ENCODE results near the gene ADAMTS2.

ADAMTS2 gene

DNA sequence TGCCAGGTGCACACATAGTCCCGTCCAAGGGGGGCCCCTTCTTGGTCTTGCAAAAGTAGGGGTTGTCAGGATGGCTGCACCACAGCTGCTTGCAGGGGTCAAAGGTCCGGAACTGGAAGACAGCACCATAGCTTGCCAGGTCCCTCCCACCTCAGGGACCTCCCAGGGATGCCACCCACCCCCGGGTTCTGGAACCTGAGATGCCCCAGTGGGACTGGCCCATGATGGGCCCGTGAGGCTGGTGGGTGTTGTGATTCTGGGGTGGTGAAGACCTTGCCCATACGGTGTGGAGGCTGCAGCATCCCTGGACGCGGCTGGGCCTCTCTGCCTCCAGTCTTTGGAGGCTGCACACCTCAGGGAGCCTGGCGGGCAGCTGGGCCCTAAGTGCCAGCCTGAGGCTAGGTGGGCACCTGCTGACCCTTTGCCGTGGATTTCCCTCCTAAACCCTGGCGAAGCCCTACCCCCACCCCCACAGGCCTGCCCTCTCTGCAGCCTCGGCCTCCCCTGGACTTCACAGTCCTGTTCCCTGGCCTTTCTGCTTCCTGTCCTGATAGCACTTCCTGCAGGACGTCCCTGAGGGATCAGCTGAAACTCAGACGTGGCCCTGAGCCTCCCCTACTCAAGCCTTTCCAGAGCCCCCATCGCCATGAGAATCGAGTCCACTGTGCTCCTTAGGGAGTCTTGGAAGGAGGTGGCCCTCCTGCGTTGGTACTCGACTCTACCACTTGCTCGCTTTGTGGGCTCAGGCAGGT, 192.9 kb downstream of the ADAMTS2 start:
- Histone ChIP-seq H3K4me3 (ENCODE audit: low read depth in 1 of 2, low read length in 2 of 2) (no peak overlapping the region), H3K27ac (ENCODE audit: low read length) (no peak overlapping the region), H3K36me3 (ENCODE audit: control insufficient read depth in 1 of 2, insufficient read depth in 2 of 2, low read length in 2 of 2) (no peaks in the 10 kb centered on the region), H3K9me3 (ENCODE audit: control insufficient read depth in 1 of 2, low read length in 2 of 2) (no peaks in the 10 kb centered on the region), H3K4me1 (ENCODE audit: control insufficient read depth in 1 of 2, insufficient read depth in 2 of 2, low read length in 2 of 2) (no peaks in the 10 kb centered on the region), H3K27me3 (ENCODE audit: low read depth, low read length) (no peaks in the 10 kb centered on the region)

DNA sequence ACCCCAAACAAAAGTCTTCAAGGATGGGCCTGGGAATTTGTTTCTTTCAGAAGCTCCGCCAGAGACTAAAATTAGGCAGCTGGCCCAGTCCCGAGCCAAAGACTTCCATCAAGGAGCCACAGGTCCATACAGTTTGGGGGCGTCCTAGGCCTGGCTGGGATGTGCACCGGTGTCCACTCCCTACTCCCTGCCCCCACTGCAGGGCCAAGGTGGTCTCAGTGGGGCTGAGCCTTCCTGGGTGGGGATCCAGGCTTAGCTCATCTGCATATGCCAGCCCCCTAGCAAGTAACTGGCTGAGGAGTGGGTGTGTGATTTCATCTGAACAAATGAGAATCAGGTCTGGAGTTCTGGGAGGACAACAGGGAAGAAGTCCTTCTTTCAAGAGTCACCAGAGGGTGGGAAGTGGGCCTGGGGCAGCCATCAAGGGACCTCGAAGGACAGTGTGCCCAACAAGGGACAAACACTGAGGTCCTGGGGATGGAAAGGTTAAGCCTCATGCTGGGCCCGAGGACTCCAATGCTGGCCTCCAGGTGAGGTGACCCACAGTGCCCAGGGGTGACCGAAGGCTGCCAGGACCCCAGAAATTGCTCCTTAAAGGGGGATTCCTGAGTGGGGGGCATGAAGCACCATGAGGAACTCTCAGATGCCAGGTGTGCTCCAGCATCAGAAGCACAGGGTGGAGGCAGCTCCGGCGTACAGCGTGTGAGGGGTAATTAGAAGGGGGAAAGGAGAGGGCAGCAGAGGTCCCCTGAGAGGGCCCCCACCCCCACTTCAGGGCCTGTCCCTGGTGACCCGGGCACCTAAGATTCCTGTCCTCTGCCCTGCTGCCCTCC, 193.8 kb downstream of the ADAMTS2 start:
- no peaks in the 10 kb centered on the region for H3K36me3 ChIP-seq (ENCODE audit: control insufficient read depth in 1 of 2, insufficient read depth in 2 of 2, low read length in 2 of 2)
- no peak overlapping the region for H3K4me3 ChIP-seq (ENCODE audit: low read depth in 1 of 2, low read length in 2 of 2)
- no peaks in the 10 kb centered on the region for H3K27me3 ChIP-seq (ENCODE audit: low read depth, low read length)
- H3K9me3 ChIP-seq (ENCODE audit: control insufficient read depth in 1 of 2, low read length in 2 of 2): no peaks in the 10 kb centered on the region
- no peak overlapping the region for H3K27ac ChIP-seq (ENCODE audit: low read length)
- H3K4me1 ChIP-seq (ENCODE audit: control insufficient read depth in 1 of 2, insufficient read depth in 2 of 2, low read length in 2 of 2): no peaks in the 10 kb centered on the region

DNA sequence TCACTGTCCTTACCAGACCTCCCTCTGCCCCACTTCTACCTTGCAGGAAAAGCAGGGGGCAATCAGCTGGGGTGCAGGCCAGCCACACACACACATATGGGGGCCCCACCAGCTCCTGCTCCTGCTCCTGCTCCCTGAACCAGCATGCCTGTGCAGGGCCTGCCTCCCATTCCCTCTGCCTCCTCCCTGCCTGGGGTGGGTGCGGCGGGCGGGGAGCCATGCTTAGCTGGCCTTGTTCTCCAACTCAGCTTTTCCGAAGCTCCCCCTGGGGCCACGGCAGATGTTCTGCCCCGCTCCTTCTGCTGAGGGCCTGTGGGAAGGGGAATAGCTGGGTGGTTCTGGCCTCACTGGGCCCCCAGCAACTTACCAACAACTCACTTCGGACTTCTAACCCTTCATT, 195.2 kb downstream of the ADAMTS2 start:
- H3K4me1 ChIP-seq (ENCODE audit: control insufficient read depth in 1 of 2, insufficient read depth in 2 of 2, low read length in 2 of 2): no peaks in the 10 kb centered on the region
- H3K36me3 ChIP-seq (ENCODE audit: control insufficient read depth in 1 of 2, insufficient read depth in 2 of 2, low read length in 2 of 2): no peaks in the 10 kb centered on the region
- H3K9me3 ChIP-seq (ENCODE audit: control insufficient read depth in 1 of 2, low read length in 2 of 2): no peaks in the 10 kb centered on the region
- H3K27me3 ChIP-seq (ENCODE audit: low read depth, low read length): no peaks in the 10 kb centered on the region
- no peak overlapping the region for H3K4me3 ChIP-seq (ENCODE audit: low read depth in 1 of 2, low read length in 2 of 2)
- no peak overlapping the region for H3K27ac ChIP-seq (ENCODE audit: low read length)

DNA sequence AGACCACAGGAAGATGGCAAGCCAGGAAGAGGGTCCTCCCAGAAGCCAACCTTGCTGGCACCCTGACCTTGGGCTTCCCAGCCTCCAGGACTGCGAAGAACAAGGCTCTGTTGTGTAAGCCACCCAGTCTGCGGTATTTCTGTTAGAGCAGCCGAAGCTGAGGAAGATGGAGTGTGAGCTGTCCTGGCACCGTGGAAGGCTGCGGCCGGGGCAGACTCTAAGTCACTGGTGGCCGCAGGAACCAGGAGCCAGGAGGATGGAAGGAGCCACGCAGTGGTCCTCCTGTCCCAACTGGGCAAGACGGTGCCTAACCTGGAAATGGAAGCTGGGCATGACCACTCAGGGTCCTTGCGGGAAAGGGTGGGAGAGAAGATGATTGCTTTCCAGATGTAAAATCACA, 196.0 kb downstream of the ADAMTS2 start:
- Histone ChIP-seq H3K4me3 (ENCODE audit: low read depth in 1 of 2, low read length in 2 of 2) (no peak overlapping the region), H3K27ac (ENCODE audit: low read length) (no peak overlapping the region), H3K9me3 (ENCODE audit: control insufficient read depth in 1 of 2, low read length in 2 of 2) (no peaks in the 10 kb centered on the region), H3K36me3 (ENCODE audit: control insufficient read depth in 1 of 2, insufficient read depth in 2 of 2, low read length in 2 of 2) (no peaks in the 10 kb centered on the region), H3K27me3 (ENCODE audit: low read depth, low read length) (no peaks in the 10 kb centered on the region), H3K4me1 (ENCODE audit: control insufficient read depth in 1 of 2, insufficient read depth in 2 of 2, low read length in 2 of 2) (no peaks in the 10 kb centered on the region)

DNA sequence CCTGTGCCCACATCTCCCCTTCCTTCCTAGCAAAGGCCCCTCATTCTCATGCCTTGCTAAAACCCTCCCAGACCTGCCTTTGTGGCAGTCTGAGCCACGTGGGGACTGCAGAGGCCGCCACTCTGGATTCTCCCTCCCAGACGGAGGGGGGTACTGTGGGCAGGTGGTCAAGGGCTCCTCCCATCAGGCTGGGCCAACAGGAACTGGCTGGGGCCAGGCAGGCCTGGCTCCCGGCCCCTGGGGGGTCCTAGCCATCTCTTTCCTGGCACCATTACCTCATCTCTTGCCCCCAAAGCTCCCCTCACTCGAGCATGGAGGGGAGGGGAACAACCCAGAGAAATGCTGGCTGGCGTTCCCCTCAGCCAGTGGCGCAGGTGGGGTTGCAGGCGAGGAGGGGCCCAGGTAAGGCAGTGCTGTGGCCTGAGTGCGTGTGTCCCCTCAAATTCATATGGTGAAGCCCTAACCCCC, 196.5 kb downstream of the ADAMTS2 start:
- Histone ChIP-seq H3K36me3 (ENCODE audit: control insufficient read depth in 1 of 2, insufficient read depth in 2 of 2, low read length in 2 of 2) (no peaks in the 10 kb centered on the region), H3K4me3 (ENCODE audit: low read depth in 1 of 2, low read length in 2 of 2) (no peak overlapping the region), H3K27ac (ENCODE audit: low read length) (no peak overlapping the region), H3K27me3 (ENCODE audit: low read depth, low read length) (no peaks in the 10 kb centered on the region), H3K9me3 (ENCODE audit: control insufficient read depth in 1 of 2, low read length in 2 of 2) (no peaks in the 10 kb centered on the region), H3K4me1 (ENCODE audit: control insufficient read depth in 1 of 2, insufficient read depth in 2 of 2, low read length in 2 of 2) (no peaks in the 10 kb centered on the region)

DNA sequence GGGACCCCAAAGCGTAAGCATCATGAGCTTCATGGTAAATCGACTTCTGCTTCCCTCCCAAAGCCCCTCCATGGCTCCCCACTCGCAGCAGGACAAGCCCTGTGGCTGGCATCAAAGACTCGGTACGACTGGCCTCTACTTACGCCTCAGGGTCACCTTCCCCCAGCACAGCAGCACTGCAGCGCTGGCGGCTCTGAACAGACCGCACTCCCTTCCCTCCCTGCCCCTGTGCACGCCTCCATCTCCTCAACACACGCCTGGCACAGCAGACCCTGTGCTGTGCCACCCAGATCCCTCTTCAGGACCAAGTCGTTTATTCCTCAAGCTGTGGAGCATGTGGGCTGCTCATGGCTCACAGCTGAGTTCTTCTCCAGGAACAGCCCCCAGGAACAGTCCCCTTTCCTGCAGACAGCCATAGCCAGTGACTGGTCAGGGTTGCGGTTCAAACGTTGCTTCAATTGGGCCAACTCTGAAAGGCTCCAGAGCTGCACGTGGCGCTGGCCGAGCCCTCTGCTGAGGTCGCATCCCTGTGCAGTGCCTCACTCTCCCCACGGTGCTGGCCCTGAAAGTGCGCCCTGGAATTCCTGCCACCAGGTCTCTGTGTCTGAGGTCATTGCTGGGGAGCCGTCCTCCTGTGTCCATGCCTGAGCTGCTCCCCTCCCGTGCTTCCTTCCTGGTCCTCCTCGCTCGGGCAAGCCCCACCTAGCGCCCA, 197.1 kb downstream of the ADAMTS2 start:
- Histone ChIP-seq H3K36me3 (ENCODE audit: control insufficient read depth in 1 of 2, insufficient read depth in 2 of 2, low read length in 2 of 2) (no peaks in the 10 kb centered on the region), H3K27ac (ENCODE audit: low read length) (no peak overlapping the region), H3K9me3 (ENCODE audit: control insufficient read depth in 1 of 2, low read length in 2 of 2) (no peaks in the 10 kb centered on the region), H3K4me3 (ENCODE audit: low read depth in 1 of 2, low read length in 2 of 2) (no peak overlapping the region), H3K27me3 (ENCODE audit: low read depth, low read length) (no peaks in the 10 kb centered on the region), H3K4me1 (ENCODE audit: control insufficient read depth in 1 of 2, insufficient read depth in 2 of 2, low read length in 2 of 2) (no peaks in the 10 kb centered on the region)

DNA sequence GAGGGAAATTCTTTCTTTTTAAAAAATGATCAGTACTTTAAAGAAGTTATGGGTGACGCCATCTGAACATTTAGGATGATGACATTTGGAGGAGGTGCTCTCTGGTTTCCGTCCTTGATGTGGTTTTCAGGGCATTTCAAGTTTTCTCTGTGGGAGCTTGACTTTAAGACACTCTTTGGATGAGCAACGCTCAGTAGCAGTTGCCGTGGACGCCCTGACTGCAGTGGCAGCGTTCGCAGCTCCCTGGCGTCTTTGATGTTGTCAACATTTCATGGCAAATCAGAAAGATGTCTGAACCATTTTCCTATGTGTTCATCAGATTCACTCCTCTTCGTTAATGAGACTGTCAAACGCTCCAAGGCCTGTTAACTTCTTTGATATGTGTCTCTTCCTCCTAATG, 199.0 kb downstream of the ADAMTS2 start:
- Histone ChIP-seq H3K27ac (ENCODE audit: low read length) (no peak overlapping the region), H3K4me1 (ENCODE audit: control insufficient read depth in 1 of 2, insufficient read depth in 2 of 2, low read length in 2 of 2) (no peaks in the 10 kb centered on the region), H3K27me3 (ENCODE audit: low read depth, low read length) (no peaks in the 10 kb centered on the region), H3K4me3 (ENCODE audit: low read depth in 1 of 2, low read length in 2 of 2) (no peak overlapping the region), H3K36me3 (ENCODE audit: control insufficient read depth in 1 of 2, insufficient read depth in 2 of 2, low read length in 2 of 2) (no peaks in the 10 kb centered on the region), H3K9me3 (ENCODE audit: control insufficient read depth in 1 of 2, low read length in 2 of 2) (no peaks in the 10 kb centered on the region)

DNA sequence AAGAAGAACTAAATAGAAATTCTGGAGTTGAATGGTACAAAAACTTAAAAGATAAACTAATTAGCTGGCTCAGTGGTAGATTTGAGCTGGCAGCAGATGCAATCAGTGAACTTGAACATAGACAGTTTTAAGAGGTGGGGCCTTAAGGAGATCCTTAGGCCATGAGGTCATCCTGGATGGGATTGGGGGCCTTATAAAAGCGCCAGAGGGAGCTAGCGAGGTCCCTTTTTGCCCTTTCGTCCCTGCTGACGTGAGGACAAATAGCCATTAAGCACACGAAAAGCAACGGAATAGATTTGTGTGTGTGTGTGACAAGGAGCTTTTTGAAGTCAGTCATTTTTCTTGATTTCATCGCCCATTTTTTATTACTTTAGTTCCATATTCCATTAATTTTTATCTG, 201.8 kb downstream of the ADAMTS2 start:
- H3K4me3 ChIP-seq (ENCODE audit: low read depth in 1 of 2, low read length in 2 of 2): no peak overlapping the region
- H3K36me3 ChIP-seq (ENCODE audit: control insufficient read depth in 1 of 2, insufficient read depth in 2 of 2, low read length in 2 of 2): no peaks in the 10 kb centered on the region
- H3K27ac ChIP-seq (ENCODE audit: low read length): no peak overlapping the region
- no peaks in the 10 kb centered on the region for H3K4me1 ChIP-seq (ENCODE audit: control insufficient read depth in 1 of 2, insufficient read depth in 2 of 2, low read length in 2 of 2)
- no peaks in the 10 kb centered on the region for H3K27me3 ChIP-seq (ENCODE audit: low read depth, low read length)
- no peaks in the 10 kb centered on the region for H3K9me3 ChIP-seq (ENCODE audit: control insufficient read depth in 1 of 2, low read length in 2 of 2)

DNA sequence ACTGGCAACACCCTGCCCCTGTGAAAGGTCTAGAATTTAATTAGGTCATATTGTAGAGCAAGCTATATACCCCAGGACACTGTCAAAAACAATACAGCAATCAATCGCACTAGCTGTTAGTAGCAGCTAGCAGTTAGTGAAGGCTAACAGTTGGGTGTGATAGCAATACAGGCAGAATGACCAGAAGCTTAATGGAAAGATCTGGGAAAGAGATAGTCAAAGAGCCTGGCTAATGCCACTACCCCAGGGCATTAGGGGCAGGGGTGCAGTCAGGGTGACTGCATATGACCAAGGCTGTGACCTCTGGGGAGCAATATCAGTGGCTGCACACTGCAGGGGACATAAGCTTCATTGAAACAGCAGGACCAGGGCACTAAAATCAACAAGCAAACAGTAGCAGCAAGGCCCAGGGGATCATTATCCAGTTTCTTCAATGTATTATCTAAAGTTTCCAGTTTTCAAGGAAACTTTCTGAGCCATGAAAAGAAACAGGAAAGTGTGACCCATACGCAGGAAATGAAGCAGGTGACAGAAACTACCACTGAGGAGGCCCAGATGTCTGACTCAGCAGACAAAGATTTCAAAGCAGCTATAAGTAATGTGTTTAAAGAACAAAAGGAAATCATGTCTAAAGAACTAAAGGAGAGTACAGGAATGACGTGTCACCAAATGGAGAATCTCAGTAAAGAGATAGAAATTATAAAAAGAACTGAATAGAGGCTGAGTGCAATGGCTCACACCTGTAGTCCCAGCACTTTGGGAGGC, 202.6 kb downstream of the ADAMTS2 start:
- H3K27ac ChIP-seq (ENCODE audit: low read length): no peak overlapping the region
- H3K4me3 ChIP-seq (ENCODE audit: low read depth in 1 of 2, low read length in 2 of 2): no peak overlapping the region
- H3K9me3 ChIP-seq (ENCODE audit: control insufficient read depth in 1 of 2, low read length in 2 of 2): no peaks in the 10 kb centered on the region
- H3K27me3 ChIP-seq (ENCODE audit: low read depth, low read length): no peaks in the 10 kb centered on the region
- no peaks in the 10 kb centered on the region for H3K4me1 ChIP-seq (ENCODE audit: control insufficient read depth in 1 of 2, insufficient read depth in 2 of 2, low read length in 2 of 2)
- H3K36me3 ChIP-seq (ENCODE audit: control insufficient read depth in 1 of 2, insufficient read depth in 2 of 2, low read length in 2 of 2): no peaks in the 10 kb centered on the region

DNA sequence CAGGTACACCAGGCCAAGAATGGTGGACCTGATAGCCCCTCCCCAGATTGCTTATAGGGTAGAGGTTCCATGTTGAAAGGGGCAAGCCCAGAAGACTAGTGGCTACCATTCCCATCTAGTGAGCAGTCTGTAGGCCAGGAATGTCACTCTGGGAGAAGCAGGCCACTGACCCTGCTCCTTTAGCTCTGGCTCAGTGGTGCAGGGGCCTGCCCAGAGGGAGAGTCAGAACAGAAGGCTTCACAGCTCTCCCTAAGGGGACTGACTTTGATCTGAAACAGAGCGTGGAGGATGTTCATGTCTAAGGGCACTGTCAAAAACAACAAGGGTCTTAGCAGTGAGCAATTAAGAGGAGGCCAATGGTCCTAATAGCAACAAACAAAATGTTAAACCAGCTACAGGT, 203.4 kb downstream of the ADAMTS2 start:
- H3K36me3 ChIP-seq (ENCODE audit: control insufficient read depth in 1 of 2, insufficient read depth in 2 of 2, low read length in 2 of 2): no peaks in the 10 kb centered on the region
- H3K27me3 ChIP-seq (ENCODE audit: low read depth, low read length): no peaks in the 10 kb centered on the region
- H3K27ac ChIP-seq (ENCODE audit: low read length): no peak overlapping the region
- H3K4me3 ChIP-seq (ENCODE audit: low read depth in 1 of 2, low read length in 2 of 2): no peak overlapping the region
- H3K9me3 ChIP-seq (ENCODE audit: control insufficient read depth in 1 of 2, low read length in 2 of 2): no peaks in the 10 kb centered on the region
- H3K4me1 ChIP-seq (ENCODE audit: control insufficient read depth in 1 of 2, insufficient read depth in 2 of 2, low read length in 2 of 2): no peaks in the 10 kb centered on the region

DNA sequence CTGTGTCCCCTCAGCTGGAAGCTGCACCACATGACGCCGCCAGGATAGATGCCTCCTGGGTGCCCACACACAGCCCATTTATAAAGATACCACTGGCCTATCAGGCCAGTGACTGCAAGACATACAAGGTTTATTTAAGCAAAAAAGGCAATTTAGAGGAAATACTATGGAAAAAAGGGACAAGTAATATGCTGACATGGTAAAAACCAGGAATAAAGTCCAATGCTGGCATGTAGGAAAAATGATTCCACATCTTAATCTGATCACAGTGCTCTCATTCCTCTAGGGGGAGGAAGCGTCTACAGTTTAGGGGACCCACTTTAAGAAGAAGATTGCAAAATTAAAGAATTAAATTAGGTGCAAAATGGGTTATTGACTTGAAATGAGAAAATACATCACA, 205.0 kb downstream of the ADAMTS2 start:
- Histone ChIP-seq H3K27ac (ENCODE audit: low read length) (no peak overlapping the region), H3K4me1 (ENCODE audit: control insufficient read depth in 1 of 2, insufficient read depth in 2 of 2, low read length in 2 of 2) (no peaks in the 10 kb centered on the region), H3K9me3 (ENCODE audit: control insufficient read depth in 1 of 2, low read length in 2 of 2) (no peaks in the 10 kb centered on the region), H3K36me3 (ENCODE audit: control insufficient read depth in 1 of 2, insufficient read depth in 2 of 2, low read length in 2 of 2) (no peaks in the 10 kb centered on the region), H3K4me3 (ENCODE audit: low read depth in 1 of 2, low read length in 2 of 2) (no peak overlapping the region), H3K27me3 (ENCODE audit: low read depth, low read length) (no peaks in the 10 kb centered on the region)

Data from muscle layer of duodenum (tissue), 2 donors.